ENCODE measurements around the gene CPT1A.

Gene CPT1A

GRCh38 chr11:68828155-68828931 is 13.4 kb downstream of the CPT1A start:
- no peak for DNase-seq

GRCh38 chr11:68827733-68828132 is 14.0 kb downstream of the CPT1A start:
- DNase-seq: no peak

GRCh38 chr11:68826726-68827125 is 15.0 kb downstream of the CPT1A start:
- DNase-seq: no peak

GRCh38 chr11:68825571-68825970 is 16.1 kb downstream of the CPT1A start:
- DNase-seq: peak; percentile 58

GRCh38 chr11:68822546-68822945 is 19.2 kb downstream of the CPT1A start:
- DNase-seq: no peak

GRCh38 chr11:68821670-68822069 is 20.0 kb downstream of the CPT1A start:
- no peak for DNase-seq

GRCh38 chr11:68819362-68819761 is 22.4 kb downstream of the CPT1A start:
- DNase-seq: no peak

GRCh38 chr11:68818181-68818580 is 23.5 kb downstream of the CPT1A start:
- no peak for DNase-seq

- DNase-seq: no peak
Observed at GRCh38 chr11:68817554-68817953, 24.2 kb downstream of the CPT1A start.

- no peak for DNase-seq
Observed at GRCh38 chr11:68816917-68817419, 24.7 kb downstream of the CPT1A start.

GRCh38 chr11:68816251-68816776 is 25.4 kb downstream of the CPT1A start:
- no peak for DNase-seq

- DNase-seq: no peak
Observed at GRCh38 chr11:68813773-68814172, 27.9 kb downstream of the CPT1A start.

GRCh38 chr11:68812526-68812925 is 29.2 kb downstream of the CPT1A start:
- DNase-seq: no peak

GRCh38 chr11:68810164-68810563 is 31.6 kb downstream of the CPT1A start:
- no peak for DNase-seq

GRCh38 chr11:68809506-68809905 is 32.2 kb downstream of the CPT1A start:
- DNase-seq: no peak

- no peak for DNase-seq
Observed at GRCh38 chr11:68808787-68809186, 32.9 kb downstream of the CPT1A start.

GRCh38 chr11:68806931-68807844 is 34.5 kb downstream of the CPT1A start:
- DNase-seq: no peak

GRCh38 chr11:68804786-68805185 is 36.9 kb downstream of the CPT1A start:
- no peak for DNase-seq

- DNase-seq: no peak
Observed at GRCh38 chr11:68803766-68804165, 38.0 kb downstream of the CPT1A start.

GRCh38 chr11:68798221-68798813 is 43.4 kb downstream of the CPT1A start:
- peak; percentile 23 for DNase-seq

- no peak for DNase-seq
Observed at GRCh38 chr11:68796801-68797200, 44.9 kb downstream of the CPT1A start.

- DNase-seq: no peak
Observed at GRCh38 chr11:68792400-68792966, 49.2 kb downstream of the CPT1A start.

- DNase-seq: no peak
Observed at GRCh38 chr11:68784653-68785052, 57.1 kb downstream of the CPT1A start.

Data from stimulated activated CD4-positive, alpha-beta T cell treated with anti-CD3 and anti-CD28 coated beads, Interleukin-1b, Interleukin-23, amount 100 ng/mL, for 48 hours (primary cell).